Hepatocyte (in vitro differentiated cells): ENCODE measurements around the gene DHDDS. TPM values are rescaled to one million over a fixed set of nuclear protein-coding genes. Genes with fewer than 3 reads are reported as not detected.

ENCODE experiments used
- DNase-seq: peaks from one replicate; pipeline ENCODE4 v3.0.0-alpha.2; 2016; ENCODE audit warnings: low spot score
- H2AFZ ChIP-seq: fragments of 200-600 bp; sonication (generic); 2 replicates; pipeline ENCODE4 v1.6.0; 2016; ENCODE audit warnings: antibody characterized with exemption, mild to moderate bottlenecking
- H3K27ac ChIP-seq: fragments of 200-600 bp; sonication (generic); 2 replicates; pipeline ENCODE4 v1.5.1; 2016; ENCODE audit warnings: mild to moderate bottlenecking
- H3K27me3 ChIP-seq: fragments of 200-600 bp; sonication (generic); 2 replicates; pipeline ENCODE4 v1.6.1; 2016
- H3K36me3 ChIP-seq: fragments of 200-600 bp; sonication (generic); replicated peaks from 2 replicates; pipeline ENCODE4 v1.5.1; 2016; ENCODE audit warnings: low read depth; ENCODE audit not compliant: insufficient read depth
- H3K4me1 ChIP-seq: fragments of 200-600 bp; sonication (generic); 2 replicates; pipeline ENCODE4 v1.5.1; 2016; ENCODE audit warnings: mild to moderate bottlenecking, moderate library complexity; ENCODE audit not compliant: insufficient read depth
- H3K4me2 ChIP-seq: fragments of 200-600 bp; sonication (generic); 2 replicates; pipeline ENCODE4 v1.6.0; 2016
- H3K4me3 ChIP-seq: fragments of 200-600 bp; sonication (generic); 2 replicates; pipeline ENCODE4 v1.5.1; 2016; ENCODE audit warnings: mild to moderate bottlenecking
- H3K79me2 ChIP-seq: fragments of 200-600 bp; sonication (generic); 2 replicates; pipeline ENCODE4 v1.6.0; 2017; ENCODE audit warnings: mild to moderate bottlenecking
- H3K9me2 ChIP-seq: fragments of 200-600 bp; sonication (generic); replicated peaks from 2 replicates; pipeline ENCODE4 v1.6.0; 2017; ENCODE audit warnings: mild to moderate bottlenecking; ENCODE audit not compliant: insufficient read depth
- H3K9me3 ChIP-seq: fragments of 200-600 bp; sonication (generic); 2 replicates; pipeline ENCODE4 v1.5.1; 2016; ENCODE audit warnings: low read depth, mild to moderate bottlenecking
- H4K20me1 ChIP-seq: fragments of 200-600 bp; sonication (generic); 2 replicates; pipeline ENCODE4 v1.6.0; 2016; ENCODE audit warnings: mild to moderate bottlenecking; ENCODE audit not compliant: insufficient read depth, poor library complexity, severe bottlenecking
- CTCF ChIP-seq: fragments of 200-600 bp; sonication (generic); IDR thresholded peaks from 2 replicates; pipeline ENCODE4 v1.5.1; 2016; ENCODE audit warnings: antibody characterized with exemption, mild to moderate bottlenecking; ENCODE audit not compliant: poor library complexity
- EZH2 ChIP-seq: fragments of 200-600 bp; sonication (generic); IDR thresholded peaks from 2 replicates; pipeline ENCODE4 v1.6.1; 2016; ENCODE audit warnings: antibody characterized with exemption, mild to moderate bottlenecking, borderline replicate concordance
- EZH2phosphoT487 ChIP-seq: fragments of 200-600 bp; sonication (generic); IDR thresholded peaks from one replicate; pipeline ENCODE4 v1.6.1; 2018; ENCODE audit warnings: antibody characterized with exemption, mild to moderate bottlenecking, low read depth, moderate library complexity; ENCODE audit not compliant: unreplicated experiment, severe bottlenecking
- WGBS: methylation state at CpG from one replicate; pipeline ENCODE4 v1.1.6; 2016; ENCODE audit warnings: low lambda C conversion rate; ENCODE audit errors: missing lambda C conversion rate; 5-methylcytosine and 5-hydroxymethylcytosine counted together
- polyA plus RNA-seq: library from polyadenylated mRNA; unstranded; fragments of >200 nt; fragmentation: Nextera tagmentation; extraction: Ambion mirVana; gene quantifications from 2 replicates; pipeline ENCODE4 v1.2.1, GENCODE V29; 2016
- total RNA-seq: library from RNA; depleted of rRNA; stranded (reverse); fragments of >200 nt; gene quantifications from 2 replicates; pipeline ENCODE4 v1.2.3, GENCODE V29; 2014

DHDDS gene
- total and polyA plus RNA-seq, 2 experiments from 2014 or later = 42.9 to 44.9 TPM

GRCh38 chr1:26452459-26453183 lies 20.5 kb downstream of the DHDDS start:
- H4K20me1 ChIP-seq = no peaks in the 10 kb centered on the region
- H3K9me3 ChIP-seq = no peaks in the 10 kb centered on the region
- no peak overlapping the region for H3K4me2 ChIP-seq
- no peak overlapping the region for H3K4me3 ChIP-seq
- H3K9me2 ChIP-seq = no peaks in the 10 kb centered on the region
- TF ChIP-seq EZH2 = no peak
- no peak for TF ChIP-seq EZH2phosphoT487
- TF ChIP-seq CTCF = no peak
- no peak for DNase-seq
- H3K79me2 ChIP-seq = no peaks in the 10 kb centered on the region
- H3K36me3 ChIP-seq = no peaks in the 10 kb centered on the region
- 95% methylated on average over 5 of the region's 5 CpGs for WGBS
- H3K27me3 ChIP-seq = no peaks in the 10 kb centered on the region
- no peak overlapping the region for H3K27ac ChIP-seq
- H2AFZ ChIP-seq = no peak overlapping the region
- no peaks in the 10 kb centered on the region for H3K4me1 ChIP-seq

GRCh38 chr1:26459148-26459547 lies 27.0 kb downstream of the DHDDS start:
- no peaks in the 10 kb centered on the region for H3K4me1 ChIP-seq
- H4K20me1 ChIP-seq = no peaks in the 10 kb centered on the region
- no peak overlapping the region for H2AFZ ChIP-seq
- no peaks in the 10 kb centered on the region for H3K9me2 ChIP-seq
- WGBS = 77% methylated on average over 1 of the region's 1 CpG
- no peak for DNase-seq
- H3K27ac ChIP-seq = no peak overlapping the region
- no peak overlapping the region for H3K4me3 ChIP-seq
- no peaks in the 10 kb centered on the region for H3K27me3 ChIP-seq
- TF ChIP-seq CTCF = no peak
- TF ChIP-seq EZH2phosphoT487 = no peak
- TF ChIP-seq EZH2 = no peak
- no peaks in the 10 kb centered on the region for H3K9me3 ChIP-seq
- H3K79me2 ChIP-seq = no peaks in the 10 kb centered on the region
- H3K4me2 ChIP-seq = no peak overlapping the region
- no peaks in the 10 kb centered on the region for H3K36me3 ChIP-seq

- Histone ChIP-seq H3K4me2 (no peak overlapping the region), H3K4me1 (no peaks in the 10 kb centered on the region), H3K36me3 (no peaks in the 10 kb centered on the region), H3K9me3 (no peaks in the 10 kb centered on the region), H3K4me3 (no peak overlapping the region), H3K27ac (no peak overlapping the region), H2AFZ (no peak overlapping the region), H4K20me1 (no peaks in the 10 kb centered on the region), H3K27me3 (no peaks in the 10 kb centered on the region), H3K79me2 (no peaks in the 10 kb centered on the region), H3K9me2 (no peaks in the 10 kb centered on the region)
- no peak for DNase-seq
- 87% methylated on average over 3 of the region's 3 CpGs for WGBS
- no peak for TF ChIP-seq EZH2phosphoT487
- TF ChIP-seq CTCF = no peak
- TF ChIP-seq EZH2 = no peak
Observed at GRCh38 chr1:26459573-26460031, 27.5 kb downstream of the DHDDS start.
